GM12801 (cell line): ENCODE results near the gene TMA16.

Experiments
- CTCF ChIP-seq: IDR thresholded peaks from one replicate; pipeline ENCODE4 v1.5.1; 2011; ENCODE audit warnings: control low read depth; ENCODE audit not compliant: insufficient read length; ENCODE audit errors: extremely low read depth

The TMA16 gene

GRCh38 chr4:163492951-163493504, 1.5 kb upstream of the TMA16 start:
- TF ChIP-seq CTCF, result no peak

GRCh38 chr4:163493643-163494359, 689 bp upstream of the TMA16 start:
- no peak for TF ChIP-seq CTCF

GRCh38 chr4:163495900-163496299, 1.4 kb downstream of the TMA16 start:
- TF ChIP-seq CTCF, result no peak

- no peak for TF ChIP-seq CTCF
Observed at GRCh38 chr4:163500586-163500985, 6.1 kb downstream of the TMA16 start.

- no peak for TF ChIP-seq CTCF
Observed at GRCh38 chr4:163505374-163505773, 10.9 kb downstream of the TMA16 start.

GRCh38 chr4:163515198-163515597, 20.7 kb downstream of the TMA16 start:
- TF ChIP-seq CTCF, result no peak

- TF ChIP-seq CTCF, result no peak
Observed at GRCh38 chr4:163523791-163524365, 29.4 kb downstream of the TMA16 start.
